ENCODE measurements around the gene FAM83G.
"Not testable (repeated sequence)": the region's sequence is repeated elsewhere in the genome, so short reads cannot be mapped to it uniquely, and the experiment has no call there.

Gene FAM83G

DNA sequence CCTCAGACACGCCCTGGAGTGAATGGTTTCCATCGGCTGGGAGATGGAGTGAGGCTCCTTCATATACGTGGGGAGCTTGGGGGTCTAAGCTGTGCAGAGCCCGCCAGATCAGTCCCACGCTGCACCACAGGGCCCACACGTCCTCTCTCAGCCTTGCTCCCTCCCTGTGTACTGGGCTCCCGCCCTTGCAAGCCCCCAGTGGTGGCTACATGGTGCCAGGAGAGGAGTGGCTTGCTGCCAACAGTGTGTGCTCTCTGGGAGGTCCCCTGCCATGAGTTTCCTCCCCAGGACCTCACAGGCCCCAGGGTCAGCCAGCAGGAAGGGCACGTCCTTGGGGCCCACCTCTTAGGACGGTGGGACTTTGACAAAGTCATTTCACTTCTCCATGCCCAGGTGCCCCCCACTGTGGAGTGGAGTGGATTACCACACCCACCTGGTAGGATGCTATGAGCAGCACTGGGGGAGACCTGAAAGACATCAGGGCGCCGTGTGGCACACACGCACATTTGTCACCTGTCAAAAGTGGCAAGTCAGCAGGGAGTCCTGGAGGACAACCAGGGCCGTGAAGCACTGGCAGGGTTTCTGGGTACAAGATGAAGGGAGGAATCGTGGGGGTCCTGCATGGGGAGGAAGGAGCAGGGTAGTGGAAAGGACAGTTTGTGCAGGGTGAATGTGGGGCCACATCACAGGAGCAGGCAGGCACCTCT lies 38.9 kb downstream of the FAM83G start:
- no peak for DNase-seq

- no peak for DNase-seq
Measured at GRCh38 chr17:18964550-18964949, 40.0 kb downstream of the FAM83G start.

DNA sequence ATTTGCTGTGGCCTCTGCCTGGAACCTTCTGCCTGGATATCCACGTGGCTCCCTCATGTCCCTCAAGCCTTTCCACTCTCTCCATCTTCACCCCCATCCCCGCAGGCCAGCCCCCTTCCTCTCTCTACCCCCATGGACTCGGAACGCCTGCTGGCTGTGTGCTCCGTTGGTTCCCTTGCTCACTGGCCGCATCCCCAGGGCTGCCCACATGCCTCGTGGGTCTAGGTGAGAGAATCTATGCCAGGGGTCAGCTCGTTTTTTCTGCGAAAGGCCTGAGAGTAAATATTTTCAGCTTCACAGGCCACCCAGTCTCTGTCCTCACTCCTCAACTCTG lies 40.6 kb downstream of the FAM83G start:
- DNase-seq: no peak

- DNase-seq: no peak
Measured at GRCh38 chr17:18963126-18964017, 41.2 kb downstream of the FAM83G start.

DNA sequence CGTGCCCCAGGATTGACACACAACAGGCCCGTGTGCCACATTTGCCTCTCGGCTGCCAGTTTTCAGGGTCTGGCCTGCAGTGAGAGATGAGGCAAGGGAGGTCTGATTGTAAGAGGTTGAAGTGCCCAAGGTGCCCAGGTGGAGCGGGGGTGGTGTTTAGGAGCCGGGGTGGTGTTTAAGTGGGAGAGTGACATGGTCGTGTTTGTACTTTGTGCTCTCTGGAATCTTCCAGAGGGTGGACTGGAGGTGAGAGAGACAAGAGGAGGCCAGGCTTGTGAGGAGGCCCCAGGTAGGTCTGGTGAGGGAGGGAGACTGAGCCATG lies 42.1 kb downstream of the FAM83G start:
- no peak for DNase-seq

DNA sequence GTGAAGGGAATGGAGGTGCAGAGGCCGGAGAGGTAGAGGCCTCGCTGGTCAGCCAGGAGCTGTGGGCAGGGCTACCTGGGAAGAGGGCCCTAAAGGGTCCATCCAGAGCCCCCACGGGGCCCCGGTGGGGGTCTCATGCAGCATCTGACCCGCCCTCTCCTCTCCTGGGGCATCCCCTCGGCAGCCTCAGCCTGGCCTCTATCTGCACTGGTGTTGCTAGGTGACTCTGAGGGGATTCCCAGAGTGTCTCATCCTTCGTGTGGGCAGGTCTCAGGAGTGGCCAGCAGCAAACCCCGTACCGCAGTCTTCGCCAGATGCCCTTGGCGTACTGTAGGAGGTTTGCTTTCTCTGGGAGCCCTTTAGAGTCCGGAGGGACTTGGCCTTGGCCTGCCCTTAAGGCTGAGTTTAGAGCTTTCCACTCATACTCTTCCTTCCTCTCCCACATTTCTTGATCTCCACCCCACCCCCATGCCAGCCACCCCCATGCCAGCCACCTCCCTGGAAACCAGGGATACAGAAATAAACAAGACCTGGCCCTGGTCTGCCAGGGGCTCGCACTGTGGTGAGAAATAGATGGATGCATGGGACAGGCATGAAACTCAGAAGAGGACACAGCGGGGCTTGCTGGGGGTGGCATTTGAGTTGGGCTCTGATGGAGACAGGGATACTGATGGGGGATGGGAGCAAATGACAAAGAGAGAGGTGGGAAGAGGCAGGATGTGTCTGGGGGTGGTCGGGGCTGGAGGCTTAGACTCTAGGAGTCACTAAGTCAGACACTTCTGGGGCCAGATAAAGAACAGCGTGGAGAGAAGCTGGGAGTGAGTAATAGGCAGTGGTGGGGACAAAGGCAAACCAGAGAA lies 42.7 kb downstream of the FAM83G start:
- DNase-seq: no peak

DNA sequence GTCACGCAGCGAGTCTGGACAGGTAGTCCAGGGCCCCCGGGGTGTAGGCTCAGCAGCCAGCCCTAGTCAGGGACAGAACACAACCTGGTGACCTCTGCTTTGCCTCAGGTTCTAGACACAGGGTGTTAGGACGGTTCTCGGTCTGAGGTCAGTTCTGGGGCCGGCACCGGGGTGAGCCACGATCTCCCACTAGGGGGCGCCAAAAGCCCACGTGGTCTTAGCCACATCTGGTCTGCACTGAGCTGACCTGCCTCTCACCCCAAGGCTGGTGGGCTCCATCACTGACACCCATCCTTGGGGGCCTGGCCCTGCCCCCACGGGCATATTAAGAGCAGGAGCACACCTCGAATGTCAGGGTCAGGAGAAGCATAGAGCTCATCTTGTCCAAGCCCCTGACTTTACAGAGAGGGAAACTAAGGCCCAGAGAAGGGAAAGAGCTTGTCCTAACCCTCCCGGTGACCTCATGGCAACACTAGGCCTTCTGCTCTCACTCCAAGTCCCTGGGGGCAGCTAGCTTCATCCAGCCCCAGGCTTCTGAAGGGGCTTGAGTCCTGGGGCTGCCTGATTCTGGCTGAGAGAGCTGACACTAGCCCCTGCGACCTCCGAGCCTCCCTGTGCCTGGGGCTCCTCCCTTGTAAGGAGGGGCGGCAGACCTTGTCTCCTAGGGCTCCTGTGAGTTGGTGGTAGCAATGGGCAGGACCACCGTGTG lies 43.6 kb downstream of the FAM83G start:
- no peak for DNase-seq

DNA sequence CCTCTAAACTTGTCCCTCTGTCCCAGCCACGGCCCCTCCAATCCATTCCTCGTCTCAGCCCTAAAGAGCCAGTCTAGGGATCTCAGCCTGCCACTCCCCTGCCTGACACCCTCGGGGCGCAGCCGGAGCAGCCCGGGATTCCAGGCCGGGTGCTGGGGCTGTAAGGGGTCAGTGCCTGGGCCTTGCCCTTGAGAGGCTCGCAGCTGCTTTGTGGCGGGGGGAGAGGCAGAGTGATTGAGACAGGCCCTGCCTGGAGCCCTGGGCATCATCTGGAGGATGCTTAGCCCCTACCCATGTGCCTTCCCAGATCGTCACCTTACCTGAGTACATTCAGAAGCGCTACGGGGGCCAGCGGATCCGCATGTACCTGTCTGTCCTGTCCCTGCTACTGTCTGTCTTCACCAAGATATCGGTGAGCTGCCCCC lies 44.3 kb downstream of the FAM83G start:
- DNase-seq: no peak

- DNase-seq: no peak
Measured at GRCh38 chr17:18959845-18960240, 44.7 kb downstream of the FAM83G start.

GRCh38 chr17:18959071-18959844 lies 45.3 kb downstream of the FAM83G start:
- DNase-seq: no peak

GRCh38 chr17:18958611-18959010 lies 46.0 kb downstream of the FAM83G start:
- no peak for DNase-seq

- no peak for DNase-seq
Measured at GRCh38 chr17:18957831-18958230, 46.7 kb downstream of the FAM83G start.

DNA sequence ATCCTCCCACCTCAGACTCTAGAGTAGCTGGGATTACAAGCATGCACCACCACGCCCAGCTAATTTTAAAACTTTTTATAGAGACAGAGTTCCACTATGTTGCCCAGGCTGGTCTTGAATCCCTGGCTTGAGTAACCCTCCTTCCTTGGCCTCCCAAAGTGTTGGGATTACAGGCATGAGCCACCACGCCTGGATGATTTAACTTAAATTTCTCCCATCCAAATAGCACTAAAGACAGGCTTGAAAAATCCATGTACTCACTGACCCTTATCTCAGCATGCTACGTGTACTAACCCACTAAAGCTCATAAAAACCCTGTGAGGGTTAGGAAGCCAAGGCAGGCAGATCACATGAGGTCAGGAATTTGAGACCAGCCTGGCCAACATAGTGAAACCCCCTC lies 48.0 kb downstream of the FAM83G start:
- DNase-seq: no peak

- not testable (repeated sequence) for DNase-seq
Measured at GRCh38 chr17:18956021-18956420, 48.5 kb downstream of the FAM83G start.

- DNase-seq: no peak
Measured at GRCh38 chr17:18955009-18955408, 49.6 kb downstream of the FAM83G start.

DNA sequence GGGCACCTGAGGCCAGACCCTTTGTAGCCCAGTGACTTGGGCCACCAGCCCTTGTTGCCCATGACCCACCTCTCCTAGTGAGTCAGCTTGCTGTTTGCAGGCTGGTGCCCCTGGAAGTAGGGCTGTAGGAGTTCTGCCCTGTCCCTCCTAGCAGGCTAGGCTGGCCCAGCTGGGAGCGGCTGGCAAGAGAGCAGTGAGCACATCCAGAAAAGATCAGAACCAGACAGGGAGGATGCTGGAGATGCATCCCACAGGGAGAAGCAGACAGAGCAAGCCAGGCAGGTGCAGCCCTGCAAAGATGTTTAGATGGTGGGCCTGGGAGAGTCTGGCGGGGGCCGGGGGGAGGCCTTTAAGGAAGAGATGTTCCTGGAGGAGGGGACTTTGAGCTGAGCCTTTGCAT lies 50.2 kb downstream of the FAM83G start:
- DNase-seq: no peak

DNA sequence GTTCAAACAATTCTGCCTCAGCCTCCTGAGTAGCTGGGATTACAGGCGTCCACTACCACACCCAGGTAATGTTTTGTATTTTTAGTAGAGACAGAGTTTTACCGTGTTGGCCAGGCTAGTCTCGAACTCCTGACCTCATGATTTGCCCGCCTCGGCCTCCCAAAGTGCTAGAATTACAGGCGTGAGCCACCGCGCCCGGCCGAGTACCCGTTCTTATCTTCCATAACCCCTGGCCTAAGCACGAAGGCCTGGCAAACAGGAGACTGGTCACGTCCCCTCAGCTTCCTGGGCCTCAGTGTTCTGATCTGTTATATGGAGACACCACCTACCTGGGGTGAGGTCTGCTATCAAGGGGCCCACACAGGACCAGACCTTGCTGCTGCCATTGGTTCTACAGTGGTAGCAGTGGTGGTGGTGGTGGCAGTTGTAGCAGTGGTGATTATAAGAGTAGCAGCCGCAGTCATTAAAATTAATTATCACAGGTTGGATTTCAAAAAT lies 51.3 kb downstream of the FAM83G start:
- DNase-seq: no peak

DNA sequence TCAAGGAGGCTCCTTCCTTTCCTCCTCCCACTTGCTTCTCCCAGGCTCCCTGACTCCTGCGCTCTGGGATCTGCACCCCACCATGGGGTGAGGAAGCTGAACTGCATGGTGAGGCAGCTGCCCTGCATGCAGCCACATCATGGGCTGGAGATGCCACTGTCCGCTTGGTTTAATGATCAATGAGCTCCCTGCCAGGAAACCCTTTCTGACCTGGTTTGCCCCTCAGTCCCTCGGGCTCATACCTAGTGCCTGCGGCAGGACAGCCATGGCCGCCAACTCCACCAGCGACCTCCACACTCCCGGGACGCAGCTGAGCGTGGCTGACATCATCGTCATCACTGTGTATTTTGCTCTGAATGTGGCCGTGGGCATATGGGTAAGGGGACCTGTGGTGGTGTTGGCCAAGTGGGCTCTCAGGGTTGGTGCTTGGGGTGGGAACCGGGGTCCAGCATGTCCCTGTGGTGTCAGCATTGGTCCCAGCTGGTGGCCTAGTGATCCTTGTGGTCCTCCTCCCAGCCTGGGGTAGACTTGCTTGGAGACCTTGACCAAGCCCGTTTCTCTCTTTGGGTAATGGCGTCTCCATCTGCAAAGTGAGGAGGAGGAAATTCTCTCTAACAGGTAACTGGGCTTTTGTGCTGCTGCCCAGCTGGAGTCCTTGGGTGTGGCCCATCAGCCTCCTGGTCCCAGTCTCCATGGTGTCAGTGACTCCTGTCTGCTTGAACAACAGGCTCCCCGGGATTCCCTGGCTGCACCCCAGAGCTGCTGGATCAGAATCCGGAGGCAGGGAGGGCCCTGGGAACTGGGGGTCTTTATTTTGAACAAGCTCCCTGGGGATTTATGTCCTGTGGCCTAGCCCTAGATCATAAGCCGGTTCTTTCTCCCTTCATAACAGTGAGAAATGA lies 52.4 kb downstream of the FAM83G start, which contains the start of gene SLC5A10:
TSS of gene SLC5A10 (plus strand) at position 225 of the 902 bp plus-strand sequence. CDS start at position 266, 41 bp downstream.
- no peak for DNase-seq

- DNase-seq: no peak
Measured at GRCh38 chr17:18950944-18951905, 53.3 kb downstream of the FAM83G start.
